ENCODE data around the gene NME7.
"Not testable (repeated sequence)": the region's sequence is repeated elsewhere in the genome, so short reads cannot be mapped to it uniquely, and the experiment has no call there.

Gene NME7

GRCh38 chr1:169300854-169301253 lies 66.7 kb downstream of the NME7 start:
- DNase-seq = no peak

- DNase-seq = no peak
These were observed 69.2 kb downstream of the NME7 start for GRCh38 chr1:169298441-169298840.

- DNase-seq = no peak
These were observed 71.8 kb downstream of the NME7 start for GRCh38 chr1:169295846-169296245.

GRCh38 chr1:169295425-169295824 lies 72.2 kb downstream of the NME7 start:
- DNase-seq = no peak

- no peak for DNase-seq
These were observed 78.6 kb downstream of the NME7 start for GRCh38 chr1:169289016-169289415.

- no peak for DNase-seq
These were observed 79.6 kb downstream of the NME7 start for GRCh38 chr1:169288011-169288414.

GRCh38 chr1:169287280-169287679 lies 80.3 kb downstream of the NME7 start:
- DNase-seq = no peak

- DNase-seq = not testable (repeated sequence)
These were observed 86.0 kb downstream of the NME7 start for GRCh38 chr1:169281562-169281961.

- DNase-seq = no peak
These were observed 96.5 kb downstream of the NME7 start for GRCh38 chr1:169271098-169271497.

GRCh38 chr1:169266133-169266532 lies 101.5 kb downstream of the NME7 start:
- DNase-seq = no peak

- no peak for DNase-seq
These were observed 104.5 kb downstream of the NME7 start for GRCh38 chr1:169263059-169263458.

- DNase-seq = no peak
These were observed 105.7 kb downstream of the NME7 start for GRCh38 chr1:169261884-169262283.

- no peak for DNase-seq
These were observed 107.0 kb downstream of the NME7 start for GRCh38 chr1:169260478-169261151.

GRCh38 chr1:169259816-169260215 lies 107.8 kb downstream of the NME7 start:
- DNase-seq = no peak

GRCh38 chr1:169250795-169251194 lies 116.8 kb downstream of the NME7 start:
- DNase-seq = no peak

GRCh38 chr1:169250022-169250421 lies 117.6 kb downstream of the NME7 start:
- DNase-seq = no peak

GRCh38 chr1:169249611-169250010 lies 118.0 kb downstream of the NME7 start:
- DNase-seq = no peak

GRCh38 chr1:169245706-169246105 lies 121.9 kb downstream of the NME7 start:
- DNase-seq = peak; percentile 52

- DNase-seq = no peak
These were observed 127.0 kb downstream of the NME7 start for GRCh38 chr1:169240449-169241232.

- DNase-seq = no peak
These were observed 130.7 kb downstream of the NME7 start for GRCh38 chr1:169236880-169237279.

GRCh38 chr1:169236143-169236542 lies 131.5 kb downstream of the NME7 start:
- no peak for DNase-seq

- no peak for DNase-seq
These were observed 132.0 kb downstream of the NME7 start for GRCh38 chr1:169235568-169235967.

GRCh38 chr1:169234780-169235179 lies 132.8 kb downstream of the NME7 start:
- no peak for DNase-seq

- DNase-seq = no peak
These were observed 150.0 kb downstream of the NME7 start for GRCh38 chr1:169217636-169218035.

- no peak for DNase-seq
These were observed 153.0 kb downstream of the NME7 start for GRCh38 chr1:169214598-169214997.
